Measurements from ENCODE around the gene KIF26B.

KIF26B gene

GRCh38 chr1:245585252-245585959 lies 430.6 kb downstream of the KIF26B start:
- DNase-seq (ENCODE audit: low read depth in 1 of 2, low spot score in 1 of 2), result no peak
- TF ChIP-seq JUND (IDR thresholded peaks at IDR 0.05; ENCODE audit: low read depth), result no peak
- in situ Hi-C loops (cut with HindIII; ENCODE audit: low pct_unique_long_range_greater_than_20kb, low sequenced_read_pairs), result no loop called here

GRCh38 chr1:245587435-245588115 lies 432.8 kb downstream of the KIF26B start:
- no peak for DNase-seq (ENCODE audit: low read depth in 1 of 2, low spot score in 1 of 2)
- in situ Hi-C loops (cut with HindIII; ENCODE audit: low pct_unique_long_range_greater_than_20kb, low sequenced_read_pairs), result no loop called here
- TF ChIP-seq JUND (IDR thresholded peaks at IDR 0.05; ENCODE audit: low read depth), result no peak

DNA sequence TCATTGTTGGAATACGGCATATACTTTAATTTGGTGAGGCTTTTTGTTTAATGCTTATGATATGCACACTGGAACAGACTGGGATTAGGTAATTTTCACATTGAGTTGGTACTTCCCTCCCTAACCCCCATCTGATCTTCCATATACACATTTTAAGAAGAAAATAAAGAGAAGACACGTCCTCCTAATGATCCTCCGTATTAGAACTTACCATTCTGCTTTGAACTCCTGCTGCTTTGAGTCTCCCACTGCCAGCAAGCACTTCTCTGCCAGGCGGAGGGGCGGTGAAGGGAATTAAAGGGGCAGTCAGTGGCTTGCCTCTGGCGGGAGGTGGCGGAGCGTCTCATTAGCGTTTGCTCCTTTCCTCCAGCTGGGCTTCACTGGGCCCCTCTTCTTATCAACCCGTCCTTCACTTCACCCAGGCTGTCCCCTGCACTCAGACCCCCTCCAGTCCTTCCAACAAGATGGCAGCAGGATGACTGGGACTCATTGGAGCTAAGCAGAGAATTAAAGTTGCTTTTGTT lies 433.4 kb downstream of the KIF26B start:
- TF ChIP-seq JUND (IDR thresholded peaks at IDR 0.05; ENCODE audit: low read depth), result no peak
- in situ Hi-C loops (cut with HindIII; ENCODE audit: low pct_unique_long_range_greater_than_20kb, low sequenced_read_pairs), result no loop called here
- DNase-seq (ENCODE audit: low read depth in 1 of 2, low spot score in 1 of 2), result no peak

DNA sequence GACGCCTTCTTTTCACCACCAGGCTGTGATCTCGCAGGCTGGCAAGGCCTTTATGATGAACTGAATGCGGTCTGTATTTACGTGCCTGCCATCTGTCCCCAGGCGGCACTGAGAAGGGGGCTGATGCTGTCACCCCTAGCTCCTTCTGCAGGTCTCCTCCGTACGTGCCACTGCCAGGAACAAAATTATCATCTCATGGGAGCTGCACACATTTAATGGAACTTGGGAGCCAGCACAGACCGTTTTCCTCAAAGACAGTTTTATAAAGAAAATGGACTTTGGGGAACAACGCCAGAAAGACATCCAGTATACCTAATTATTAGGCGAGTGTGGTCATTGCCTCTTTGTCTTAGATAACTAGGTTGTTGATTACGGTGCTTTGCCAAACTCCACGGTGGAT lies 434.5 kb downstream of the KIF26B start:
- TF ChIP-seq JUND (IDR thresholded peaks at IDR 0.05; ENCODE audit: low read depth), result no peak
- no peak for DNase-seq (ENCODE audit: low read depth in 1 of 2, low spot score in 1 of 2)

GRCh38 chr1:245589906-245590305 lies 435.1 kb downstream of the KIF26B start:
- in situ Hi-C loops (cut with HindIII; ENCODE audit: low pct_unique_long_range_greater_than_20kb, low sequenced_read_pairs), result no loop called here
- TF ChIP-seq JUND (IDR thresholded peaks at IDR 0.05; ENCODE audit: low read depth), result no peak
- DNase-seq (ENCODE audit: low read depth in 1 of 2, low spot score in 1 of 2), result no peak

More for the DNA sequence above, 434.5 kb downstream of the KIF26B start:
- in situ Hi-C loops (cut with HindIII; ENCODE audit: low pct_unique_long_range_greater_than_20kb, low sequenced_read_pairs), result no loop called here

DNA sequence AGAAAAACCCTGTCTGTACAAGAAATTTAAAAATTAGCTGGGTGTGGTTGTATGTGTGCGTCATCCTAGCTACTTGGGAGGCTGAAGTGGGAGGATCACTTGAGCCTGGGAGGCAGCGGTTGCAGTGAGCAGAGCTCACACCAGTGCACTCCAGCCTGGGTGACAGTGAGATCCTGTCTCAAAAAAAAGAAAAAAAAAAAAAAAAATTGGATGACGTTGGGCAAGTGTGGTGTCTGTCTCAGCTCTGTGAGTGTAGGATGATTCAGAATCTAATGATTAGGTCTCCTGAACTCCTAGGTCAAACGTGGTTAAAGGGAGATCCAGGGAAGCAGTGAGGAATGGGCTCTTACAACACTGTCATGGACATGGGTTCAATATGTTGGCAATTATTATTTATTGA lies 435.9 kb downstream of the KIF26B start:
- DNase-seq (ENCODE audit: low read depth in 1 of 2, low spot score in 1 of 2), result no peak
- TF ChIP-seq JUND (IDR thresholded peaks at IDR 0.05; ENCODE audit: low read depth), result no peak
- in situ Hi-C loops (cut with HindIII; ENCODE audit: low pct_unique_long_range_greater_than_20kb, low sequenced_read_pairs), result no loop called here

- in situ Hi-C loops (cut with HindIII; ENCODE audit: low pct_unique_long_range_greater_than_20kb, low sequenced_read_pairs), result no loop called here
- DNase-seq (ENCODE audit: low read depth in 1 of 2, low spot score in 1 of 2), result no peak
- no peak for TF ChIP-seq JUND (IDR thresholded peaks at IDR 0.05; ENCODE audit: low read depth)
Measured at GRCh38 chr1:245591346-245592188, 436.8 kb downstream of the KIF26B start.

- TF ChIP-seq JUND (IDR thresholded peaks at IDR 0.05; ENCODE audit: low read depth), result no peak
- in situ Hi-C loops (cut with HindIII; ENCODE audit: low pct_unique_long_range_greater_than_20kb, low sequenced_read_pairs), result no loop called here
- no peak for DNase-seq (ENCODE audit: low read depth in 1 of 2, low spot score in 1 of 2)
Measured at GRCh38 chr1:245592189-245592460, 437.3 kb downstream of the KIF26B start.

DNA sequence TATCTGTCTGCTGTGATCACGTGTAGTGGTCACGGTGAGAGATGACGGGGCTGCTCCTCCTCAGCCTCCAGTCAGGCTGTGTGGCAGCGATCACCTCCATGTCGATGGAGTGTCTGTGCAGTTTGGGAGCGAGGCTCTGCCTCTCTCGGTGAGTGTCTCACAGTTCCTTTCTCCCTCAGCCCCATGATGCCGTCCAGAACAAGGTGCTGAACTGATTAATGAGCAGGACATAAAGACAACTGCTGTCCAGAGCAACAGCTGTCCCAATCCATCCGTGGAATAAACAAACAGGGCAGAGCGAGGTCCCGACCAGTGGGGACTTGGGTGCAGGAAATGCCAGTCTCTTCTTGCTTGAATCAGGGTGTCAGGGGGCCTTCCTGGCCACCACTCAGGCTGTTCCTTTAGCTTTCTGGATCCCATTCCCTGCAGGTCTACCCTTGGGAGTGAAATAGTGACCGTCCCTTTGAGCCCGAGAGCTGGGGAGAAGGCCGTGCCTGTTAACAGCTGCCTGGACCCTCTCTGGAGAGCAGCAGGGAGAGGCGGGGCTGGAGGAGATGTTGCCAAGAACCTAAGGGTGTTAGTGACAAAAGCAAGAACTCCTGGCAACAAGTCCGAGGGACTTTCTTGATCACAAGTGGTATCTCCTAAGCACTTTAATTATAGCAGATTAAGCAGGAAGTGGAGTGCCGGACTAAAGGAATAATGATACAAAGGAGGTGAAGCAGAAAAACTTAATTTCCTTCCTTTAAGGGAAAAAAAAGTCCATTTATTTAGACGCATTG lies 443.9 kb downstream of the KIF26B start:
- DNase-seq (ENCODE audit: low read depth in 1 of 2, low spot score in 1 of 2), result peak in 1 of 2 experiments; percentile 27
- no peak for TF ChIP-seq JUND (IDR thresholded peaks at IDR 0.05; ENCODE audit: low read depth)
- in situ Hi-C loops (cut with HindIII; ENCODE audit: low pct_unique_long_range_greater_than_20kb, low sequenced_read_pairs), result no loop called here

- DNase-seq (ENCODE audit: low read depth in 1 of 2, low spot score in 1 of 2), result no peak
- in situ Hi-C loops (cut with HindIII; ENCODE audit: low pct_unique_long_range_greater_than_20kb, low sequenced_read_pairs), result no loop called here
- no peak for TF ChIP-seq JUND (IDR thresholded peaks at IDR 0.05; ENCODE audit: low read depth)
Measured at GRCh38 chr1:245599371-245600174, 444.8 kb downstream of the KIF26B start.

- in situ Hi-C loops (cut with HindIII; ENCODE audit: low pct_unique_long_range_greater_than_20kb, low sequenced_read_pairs), result no loop called here
- DNase-seq (ENCODE audit: low read depth in 1 of 2, low spot score in 1 of 2), result no peak
- TF ChIP-seq JUND (IDR thresholded peaks at IDR 0.05; ENCODE audit: low read depth), result no peak
Measured at GRCh38 chr1:245600658-245601057, 445.9 kb downstream of the KIF26B start.
